Spleen (tissue), 11 donors: ENCODE data around the gene ZNF774. TPM values are rescaled to one million over a fixed set of nuclear protein-coding genes. Genes with fewer than 3 reads are reported as not detected.

ENCODE experiments used
- DNase-seq: peaks from one replicate; pipeline ENCODE4 v3.0.0-alpha.2; 2020
- H3K27ac ChIP-seq, 8 donors: fragments of 200-600 bp; sonication (generic) in 7 of 8; 1 replicate in 4 of 8; 2 replicates in 4 of 8; pipeline versions ENCODE4 v1.5.0 to v1.8.0; 2016 to 2021; ENCODE audit warnings: inconsistent platforms in 4 of 8, mild to moderate bottlenecking in 4 of 8, moderate library complexity in 1 of 8
- H3K27me3 ChIP-seq, 7 donors: fragments of 200-600 bp; sonication (generic) in 6 of 7; replicated peaks in 1 of 7; 1 replicate in 4 of 7; 2 replicates in 3 of 7; pipeline versions ENCODE4 v1.5.0 to v1.8.0; 2016 to 2021; ENCODE audit warnings: inconsistent platforms in 3 of 7, mild to moderate bottlenecking in 1 of 7
- H3K36me3 ChIP-seq, 6 donors: fragments of 200-600 bp; sonication (generic) in 5 of 6; 1 replicate in 4 of 6; 2 replicates in 2 of 6; pipeline versions ENCODE4 v1.5.0 to v1.8.0; 2016 to 2021; ENCODE audit warnings: inconsistent platforms in 2 of 6
- H3K4me1 ChIP-seq, 6 donors: fragments of 200-600 bp; sonication (generic) in 5 of 6; 1 replicate in 3 of 6; 2 replicates in 3 of 6; pipeline versions ENCODE4 v1.5.0 to v1.8.0; 2016 to 2021; ENCODE audit warnings: inconsistent platforms in 3 of 6
- H3K4me3 ChIP-seq, 8 donors: fragments of 200-600 bp; sonication (generic) in 7 of 8; 1 replicate in 4 of 8; 2 replicates in 4 of 8; pipeline versions ENCODE4 v1.5.0 to v1.8.0; 2016 to 2021; ENCODE audit warnings: inconsistent platforms in 4 of 8, mild to moderate bottlenecking in 4 of 8, moderate library complexity in 2 of 8
- H3K9me3 ChIP-seq, 8 donors: fragments of 200-600 bp; sonication (generic) in 7 of 8; 1 replicate in 4 of 8; 2 replicates in 4 of 8; pipeline versions ENCODE4 v1.5.0 to v1.8.0; 2016 to 2021; ENCODE audit warnings: inconsistent platforms in 4 of 8
- POLR2A ChIP-seq, 3 donors: fragments of 450-650 bp; IDR thresholded peaks; one replicate each; pipeline ENCODE4 v1.5.1; 2017; ENCODE audit warnings: antibody characterized with exemption in 3 of 3, mild to moderate bottlenecking in 1 of 3
- POLR2AphosphoS5 ChIP-seq, 3 donors: sonication (generic); formaldehyde crosslinking; IDR thresholded peaks; one replicate each; pipeline ENCODE4 v1.5.1; 2017; ENCODE audit warnings: antibody characterized with exemption in 3 of 3
- WGBS, 5 donors: extraction: QIAGEN DNeasy Blood & Tissue Kit in 3 of 5; methylation state at CpG; one replicate each; pipeline versions ENCODE4 v1.1.5 to v1.1.7; 2013 to 2018; 5-methylcytosine and 5-hydroxymethylcytosine counted together
- intact Hi-C: fragments of 100-400 bp; cut with DNase I; formaldehyde crosslinking; loops from one replicate; pipeline ENCODE4 v1.15.0; 2023; ENCODE audit warnings: low total_unique reads
- polyA plus RNA-seq, 3 donors: library from polyadenylated mRNA; stranded (reverse); fragments of 200-250 nt; gene quantifications; one replicate each; pipeline ENCODE4 v1.2.1, GENCODE V29; 2013
- total RNA-seq, 7 donors: library from RNA; depleted of rRNA in 3 of 7; stranded (reverse); fragments of >200 nt in 3 of 7; fragmentation: NEBNext Ultra II Directional in 4 of 7; extraction: Animal tissue kit (Norgen Biotek cat#: 25700) in 4 of 7; gene quantifications; one replicate each; pipeline versions ENCODE4 v1.1.0 to v1.2.1, GENCODE V29; 2016 to 2021
- TF ChIP-seq, protein P1 (sequence below), 11 experiments: fragments of 200-600 bp in 7 of 11; fragments of 450-650 bp in 4 of 11; sonication (generic) in 4 of 11; IDR thresholded peaks in 8 of 11; conservative IDR thresholded peaks in 3 of 11; 1 replicate in 7 of 11; 2 replicates in 4 of 11; pipeline versions ENCODE4 v1.4.0 to v1.8.0; 2016 to 2021; ENCODE audit warnings: antibody characterized with exemption in 11 of 11, inconsistent platforms in 4 of 11, mild to moderate bottlenecking in 1 of 11
- donor health status: healthy with polysubstance abuse.
- donor health status: DM: no; HTN: no; CAD: no; lungs with moderate emphysema.
- donor health status: DM: no; HTN: no; CAD: no.
- donor health status: Bipolar disorder and iron deficiency.
- donor health status: healthy.
- donor health status: DM: no; HTN: no; CAD: no.
- donor health status: DM: yes; HTN: yes; CAD: no.

Gene ZNF774
- total and polyA plus RNA-seq, 10 donors: 0.17 to 4.2 (median 1.6) TPM

DNA sequence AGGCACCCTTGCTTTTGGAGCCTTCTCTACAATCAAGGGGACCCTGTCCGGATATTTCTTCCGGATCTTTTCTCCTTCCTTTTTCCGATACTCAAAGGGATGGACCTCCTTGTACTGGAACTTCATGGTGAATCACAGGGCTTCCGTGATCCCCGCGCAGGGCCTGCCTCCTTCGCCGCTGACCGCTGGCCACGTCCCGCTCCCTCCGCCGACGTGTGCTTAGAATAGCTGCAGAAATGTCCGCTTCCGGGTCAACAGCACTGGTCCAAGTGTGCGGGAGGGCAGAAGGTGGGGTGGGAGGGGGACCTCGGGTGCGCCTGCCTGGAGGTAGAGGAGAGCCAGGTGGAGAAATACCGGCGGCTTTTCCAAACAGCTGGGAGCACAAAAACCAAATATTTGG, 3.0 kb upstream of the ZNF774 start:
- Histone ChIP-seq H3K27me3 (peaks cover 0 to 31% (median 0%) of the 10 kb centered on the region in 7 donors), H3K27ac (no peak overlapping the region), H3K4me3 (no peak overlapping the region), H3K36me3 (no peaks in the 10 kb centered on the region), H3K9me3 (no peaks in the 10 kb centered on the region), H3K4me1 (peaks cover 5 to 31% (median 19%) of the 10 kb centered on the region in 6 donors)
- no peak for DNase-seq
- TF ChIP-seq, protein P1, sequence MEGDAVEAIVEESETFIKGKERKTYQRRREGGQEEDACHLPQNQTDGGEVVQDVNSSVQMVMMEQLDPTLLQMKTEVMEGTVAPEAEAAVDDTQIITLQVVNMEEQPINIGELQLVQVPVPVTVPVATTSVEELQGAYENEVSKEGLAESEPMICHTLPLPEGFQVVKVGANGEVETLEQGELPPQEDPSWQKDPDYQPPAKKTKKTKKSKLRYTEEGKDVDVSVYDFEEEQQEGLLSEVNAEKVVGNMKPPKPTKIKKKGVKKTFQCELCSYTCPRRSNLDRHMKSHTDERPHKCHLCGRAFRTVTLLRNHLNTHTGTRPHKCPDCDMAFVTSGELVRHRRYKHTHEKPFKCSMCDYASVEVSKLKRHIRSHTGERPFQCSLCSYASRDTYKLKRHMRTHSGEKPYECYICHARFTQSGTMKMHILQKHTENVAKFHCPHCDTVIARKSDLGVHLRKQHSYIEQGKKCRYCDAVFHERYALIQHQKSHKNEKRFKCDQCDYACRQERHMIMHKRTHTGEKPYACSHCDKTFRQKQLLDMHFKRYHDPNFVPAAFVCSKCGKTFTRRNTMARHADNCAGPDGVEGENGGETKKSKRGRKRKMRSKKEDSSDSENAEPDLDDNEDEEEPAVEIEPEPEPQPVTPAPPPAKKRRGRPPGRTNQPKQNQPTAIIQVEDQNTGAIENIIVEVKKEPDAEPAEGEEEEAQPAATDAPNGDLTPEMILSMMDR (IDR thresholded peaks at IDR 0.05 in 8 of 11, conservative IDR thresholded peaks at IDR 0.05 in 3 of 11): no peak
- TF ChIP-seq POLR2A (IDR thresholded peaks at IDR 0.05): no peak
- intact Hi-C loops: no loop called here
- WGBS, 5 donors: 94 to 98% (median 96%) methylated on average over 21 of the region's 21 CpGs

- H3K36me3 ChIP-seq: no peaks in the 10 kb centered on the region
- no peaks in the 10 kb centered on the region for H3K9me3 ChIP-seq
- intact Hi-C loops: no loop called here
- H3K27ac ChIP-seq: no peak overlapping the region
- peaks cover 0 to 31% (median 0%) of the 10 kb centered on the region in 7 donors for H3K27me3 ChIP-seq
- WGBS, 5 donors: 79 to 85% (median 81%) methylated on average over 9 of the region's 9 CpGs
- no peak for DNase-seq
- peaks cover 5 to 23% (median 12%) of the 10 kb centered on the region in 6 donors for H3K4me1 ChIP-seq
- H3K4me3 ChIP-seq: no peak overlapping the region
- no peak for TF ChIP-seq POLR2AphosphoS5 (IDR thresholded peaks at IDR 0.05)
- TF ChIP-seq, protein P1 (IDR thresholded peaks at IDR 0.05 in 8 of 11, conservative IDR thresholded peaks at IDR 0.05 in 3 of 11): no peak
- no peak for TF ChIP-seq POLR2A (IDR thresholded peaks at IDR 0.05)
Observed at GRCh38 chr15:90349821-90350220, 2.3 kb upstream of the ZNF774 start.

GRCh38 chr15:90351479-90352106, 491 bp upstream of the ZNF774 start:
- TF ChIP-seq, protein P1 (IDR thresholded peaks at IDR 0.05 in 8 of 11, conservative IDR thresholded peaks at IDR 0.05 in 3 of 11): no peak
- TF ChIP-seq POLR2A (IDR thresholded peaks at IDR 0.05) (no peak), POLR2AphosphoS5 (IDR thresholded peaks at IDR 0.05) (no peak)
- Histone ChIP-seq H3K4me1 (peaks cover 5 to 18% (median 10%) of the 10 kb centered on the region in 6 donors), H3K36me3 (no peaks in the 10 kb centered on the region), H3K4me3 (peak overlapping the region; percentile 70 to 83 (median 76)), H3K9me3 (no peaks in the 10 kb centered on the region), H3K27ac (peak overlapping the region in 2 of 8 donors; percentile 45 to 68), H3K27me3 (peaks cover 0 to 31% (median 0%) of the 10 kb centered on the region in 7 donors)
- DNase-seq: peak; percentile 83
- WGBS, 5 donors: 33 to 43% (median 34%) methylated on average over 16 to 25 of the region's 25 CpGs
- intact Hi-C loops: no loop called here

DNA sequence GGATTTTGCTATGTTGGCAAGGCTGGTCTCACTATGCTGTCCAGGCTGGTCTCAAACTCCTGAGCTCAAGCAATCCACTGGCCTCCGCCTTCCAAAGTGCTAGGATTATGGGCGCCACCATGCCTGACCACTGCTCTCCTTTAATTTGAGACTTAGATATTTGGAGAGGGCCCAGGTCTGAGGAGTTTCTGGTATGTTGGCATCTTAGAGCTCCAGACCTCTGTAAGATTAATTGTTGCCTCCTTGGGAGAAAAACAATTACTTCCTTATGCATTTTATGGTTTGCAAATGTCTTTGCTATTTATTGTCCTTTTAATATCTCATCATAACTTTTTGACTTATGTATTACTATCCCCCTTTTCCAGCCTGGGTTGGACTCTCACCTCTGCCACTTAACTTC, 2.9 kb downstream of the ZNF774 start:
- intact Hi-C loops: no loop called here
- no peak for DNase-seq
- no peaks in the 10 kb centered on the region for H3K36me3 ChIP-seq
- H3K4me3 ChIP-seq: no peak overlapping the region
- no peaks in the 10 kb centered on the region for H3K9me3 ChIP-seq
- WGBS, 5 donors: 89 to 100% (median 97%) methylated on average over 2 of the region's 2 CpGs
- H3K4me1 ChIP-seq: peaks cover 5 to 18% (median 10%) of the 10 kb centered on the region in 6 donors
- peaks cover 0 to 9% (median 0%) of the 10 kb centered on the region in 7 donors for H3K27me3 ChIP-seq
- TF ChIP-seq POLR2AphosphoS5 (IDR thresholded peaks at IDR 0.05): no peak
- TF ChIP-seq, protein P1 (IDR thresholded peaks at IDR 0.05 in 8 of 11, conservative IDR thresholded peaks at IDR 0.05 in 3 of 11): no peak
- TF ChIP-seq POLR2A (IDR thresholded peaks at IDR 0.05): no peak
- H3K27ac ChIP-seq: no peak overlapping the region
